Measurements from ENCODE around the gene TOR1AIP2.

GRCh38 chr1:179823693-179824092, 53.9 kb downstream of the TOR1AIP2 start:
- TF ChIP-seq, protein P1, sequence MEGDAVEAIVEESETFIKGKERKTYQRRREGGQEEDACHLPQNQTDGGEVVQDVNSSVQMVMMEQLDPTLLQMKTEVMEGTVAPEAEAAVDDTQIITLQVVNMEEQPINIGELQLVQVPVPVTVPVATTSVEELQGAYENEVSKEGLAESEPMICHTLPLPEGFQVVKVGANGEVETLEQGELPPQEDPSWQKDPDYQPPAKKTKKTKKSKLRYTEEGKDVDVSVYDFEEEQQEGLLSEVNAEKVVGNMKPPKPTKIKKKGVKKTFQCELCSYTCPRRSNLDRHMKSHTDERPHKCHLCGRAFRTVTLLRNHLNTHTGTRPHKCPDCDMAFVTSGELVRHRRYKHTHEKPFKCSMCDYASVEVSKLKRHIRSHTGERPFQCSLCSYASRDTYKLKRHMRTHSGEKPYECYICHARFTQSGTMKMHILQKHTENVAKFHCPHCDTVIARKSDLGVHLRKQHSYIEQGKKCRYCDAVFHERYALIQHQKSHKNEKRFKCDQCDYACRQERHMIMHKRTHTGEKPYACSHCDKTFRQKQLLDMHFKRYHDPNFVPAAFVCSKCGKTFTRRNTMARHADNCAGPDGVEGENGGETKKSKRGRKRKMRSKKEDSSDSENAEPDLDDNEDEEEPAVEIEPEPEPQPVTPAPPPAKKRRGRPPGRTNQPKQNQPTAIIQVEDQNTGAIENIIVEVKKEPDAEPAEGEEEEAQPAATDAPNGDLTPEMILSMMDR (IDR thresholded peaks at IDR 0.05) = no peak
- TF ChIP-seq POLR2A (IDR thresholded peaks at IDR 0.05) = no peak
